GM18498 (cell line): ENCODE data around the gene KHNYN.

Source experiments
- ATAC-seq: cut with Tn5 transposase; IDR thresholded peaks from one replicate; pipeline ENCODE4 v1.9.1; 2021; ENCODE audit warnings: mild to moderate bottlenecking, moderate library complexity; ENCODE audit not compliant: unreplicated experiment

Gene KHNYN

GRCh38 chr14:24422261-24422660, 7.5 kb upstream of the KHNYN start:
- no peak for ATAC-seq

DNA sequence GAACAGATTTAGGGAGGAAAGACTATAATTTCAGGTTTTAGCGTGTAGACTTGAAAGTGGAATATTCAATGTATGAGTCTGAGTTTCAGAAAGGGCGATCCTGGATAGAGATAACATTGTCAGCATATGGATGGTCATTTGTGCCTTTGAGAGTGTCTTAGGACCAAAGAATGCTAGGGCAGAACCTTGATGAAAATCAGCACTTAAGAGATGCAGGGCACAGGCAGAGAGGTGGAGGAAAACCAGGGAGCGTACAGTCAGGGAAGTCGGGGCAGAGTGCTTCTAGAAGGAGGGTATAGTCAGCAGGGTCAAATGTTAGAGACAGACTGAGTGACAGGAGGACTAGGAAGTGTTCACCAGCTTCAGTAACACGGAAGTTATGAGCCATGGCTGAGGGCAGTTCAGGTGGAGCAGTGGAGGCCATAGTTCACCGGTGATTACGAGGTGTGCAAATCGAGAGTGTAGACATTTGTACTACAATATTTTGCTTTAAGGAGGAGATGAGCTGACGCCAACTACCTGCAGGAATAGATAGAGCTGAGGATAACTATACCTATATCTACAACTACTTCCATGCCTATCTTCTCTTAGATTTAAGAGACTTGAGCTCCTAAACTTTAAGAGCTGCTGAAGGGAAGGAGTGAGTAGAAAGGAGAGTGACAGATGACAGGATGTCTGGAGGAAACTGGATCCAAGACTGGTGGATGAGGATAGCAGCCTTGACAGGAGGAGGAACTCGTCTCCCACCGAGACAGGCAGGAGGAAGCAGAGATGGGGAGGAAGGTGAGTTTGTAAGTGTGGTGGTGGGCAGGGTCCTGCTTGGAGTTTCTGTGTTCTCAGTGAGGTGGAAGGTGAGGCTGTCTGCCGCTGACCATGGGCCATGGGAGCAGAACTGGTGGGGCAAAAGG, 6.8 kb upstream of the KHNYN start:
- no peak for ATAC-seq

DNA sequence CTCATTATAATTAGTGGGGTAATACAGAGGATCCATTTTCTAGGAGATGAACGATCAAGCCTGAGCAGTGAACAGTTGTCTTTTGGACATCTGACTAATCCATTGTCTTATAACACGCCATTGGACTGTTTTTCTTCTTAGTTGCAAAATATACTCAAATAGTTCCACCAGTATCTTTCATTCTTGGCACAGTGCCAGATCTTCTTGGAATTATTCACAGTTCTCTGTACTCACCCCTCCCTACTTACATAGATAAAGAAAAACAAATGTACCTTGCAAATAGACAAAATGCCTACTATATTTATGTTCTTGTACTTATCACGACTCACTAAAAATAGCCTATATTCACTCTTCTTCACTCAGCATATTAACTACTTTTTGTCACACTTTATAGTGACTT, 4.0 kb upstream of the KHNYN start:
- ATAC-seq = no peak

DNA sequence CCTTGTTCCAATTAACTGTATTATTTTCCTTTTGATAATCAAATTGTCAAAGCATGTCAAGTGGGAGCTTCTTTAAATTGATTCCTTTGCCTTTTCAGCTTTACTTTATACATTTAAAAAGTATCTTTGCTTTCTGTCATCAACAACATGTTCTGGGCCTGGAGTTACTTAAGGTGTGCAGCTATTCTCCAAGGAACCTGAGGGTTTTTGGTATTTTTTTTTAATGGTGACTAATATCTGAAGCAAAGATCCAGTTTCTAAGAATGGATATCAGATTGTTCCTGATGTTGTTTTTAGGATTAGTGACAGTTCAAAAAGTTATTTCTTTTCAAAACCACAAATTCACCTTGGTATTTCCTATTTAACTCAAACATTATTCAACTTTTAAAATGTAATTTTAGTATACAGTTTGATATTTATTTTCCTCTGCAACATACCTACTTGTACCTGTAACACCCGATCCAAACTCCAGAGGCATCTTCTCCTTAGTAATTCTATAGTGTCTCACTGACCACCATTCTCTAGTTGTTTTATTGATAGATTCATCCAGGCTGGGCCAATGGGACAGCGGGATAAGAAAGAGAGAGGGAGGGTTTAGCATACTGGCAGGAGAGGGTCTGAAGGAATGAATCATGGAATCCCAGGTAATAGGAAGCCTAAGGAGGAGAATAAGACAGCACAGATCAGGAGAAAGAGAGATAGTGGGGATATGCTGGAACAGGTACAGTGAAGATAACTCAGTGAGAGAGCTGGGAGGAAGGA, 3.4 kb upstream of the KHNYN start:
- ATAC-seq = no peak

- no peak for ATAC-seq
Observed at GRCh38 chr14:24426912-24427536, 2.7 kb upstream of the KHNYN start.

GRCh38 chr14:24427537-24428508, 1.9 kb upstream of the KHNYN start:
- ATAC-seq = no peak

DNA sequence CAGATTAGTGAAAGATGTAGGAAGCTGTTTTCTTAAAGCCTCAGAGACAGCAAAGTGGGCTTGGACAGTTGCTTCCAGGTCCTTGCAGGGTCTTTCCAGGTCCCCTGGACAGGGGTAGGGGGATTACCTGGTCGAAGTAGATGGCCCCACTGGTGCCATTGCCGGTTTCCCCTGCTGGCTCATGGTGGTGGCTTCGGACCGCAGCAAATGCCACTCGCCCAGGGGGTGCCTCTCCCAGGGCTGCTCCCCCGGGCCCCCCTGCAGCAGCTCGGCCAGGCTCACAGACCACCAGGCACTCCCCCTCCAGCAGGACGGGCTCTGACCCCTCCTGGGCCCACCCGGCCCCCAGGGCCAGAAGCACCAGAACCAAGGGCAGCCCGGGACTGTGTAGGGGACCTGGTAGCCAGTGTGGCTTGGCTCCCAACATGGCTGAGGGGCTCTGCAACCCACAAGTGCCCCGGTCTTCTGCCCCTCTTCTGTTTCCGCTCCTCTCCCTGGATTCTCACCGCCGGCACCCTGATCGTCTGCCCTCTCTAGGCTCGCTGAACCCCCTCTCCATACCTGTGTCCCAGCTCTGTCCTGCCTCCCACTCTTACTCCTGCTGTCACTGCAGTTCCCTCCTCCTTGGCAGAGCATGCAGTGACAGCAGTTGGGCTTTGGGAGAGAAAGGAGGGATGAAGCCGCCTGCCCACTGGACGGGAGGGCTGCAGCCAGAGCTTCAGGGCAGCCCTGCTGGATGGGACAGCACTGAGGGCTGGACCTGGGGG, 943 bp upstream of the KHNYN start:
- no peak for ATAC-seq

- peak; percentile 66 for ATAC-seq
Observed at GRCh38 chr14:24430143-24430681, 458 bp downstream of the KHNYN start.

GRCh38 chr14:24430682-24431568, 1.2 kb downstream of the KHNYN start:
- ATAC-seq = peak; percentile 38

GRCh38 chr14:24431569-24432258, 2.0 kb downstream of the KHNYN start:
- ATAC-seq = peak; percentile 52

DNA sequence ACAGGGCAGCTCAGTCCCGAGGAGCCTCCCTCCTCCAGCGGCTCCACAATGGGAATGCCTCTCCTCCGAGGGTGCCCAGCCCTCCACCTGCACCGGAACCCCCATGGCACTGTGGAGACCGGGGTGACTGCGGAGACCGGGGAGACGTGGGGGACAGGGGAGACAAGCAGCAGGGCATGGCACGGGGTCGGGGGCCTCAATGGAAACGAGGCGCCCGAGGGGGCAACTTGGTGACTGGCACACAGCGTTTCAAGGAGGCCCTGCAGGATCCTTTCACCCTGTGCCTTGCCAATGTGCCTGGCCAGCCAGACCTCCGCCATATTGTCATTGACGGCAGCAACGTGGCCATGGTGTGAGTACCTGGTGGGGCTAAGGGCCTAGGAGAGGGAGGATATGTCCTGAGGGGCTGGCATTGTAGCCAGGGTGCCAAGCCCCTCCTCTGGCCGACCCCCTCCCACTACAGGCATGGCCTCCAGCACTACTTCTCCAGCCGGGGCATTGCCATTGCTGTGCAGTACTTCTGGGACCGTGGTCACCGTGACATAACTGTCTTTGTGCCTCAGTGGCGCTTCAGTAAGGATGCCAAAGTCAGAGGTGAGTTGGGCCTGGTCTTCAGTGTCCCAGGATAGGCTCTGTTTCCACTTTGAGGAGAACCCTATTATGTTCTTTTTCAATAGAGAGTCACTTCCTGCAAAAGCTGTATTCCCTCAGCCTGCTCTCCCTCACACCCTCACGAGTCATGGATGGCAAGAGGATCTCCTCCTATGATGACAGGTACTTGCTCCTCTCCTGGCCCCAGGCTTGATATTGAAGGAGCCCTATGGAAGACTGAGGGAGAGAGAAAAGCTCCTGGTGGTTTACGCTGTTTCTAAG, 2.7 kb downstream of the KHNYN start:
- ATAC-seq = no peak

DNA sequence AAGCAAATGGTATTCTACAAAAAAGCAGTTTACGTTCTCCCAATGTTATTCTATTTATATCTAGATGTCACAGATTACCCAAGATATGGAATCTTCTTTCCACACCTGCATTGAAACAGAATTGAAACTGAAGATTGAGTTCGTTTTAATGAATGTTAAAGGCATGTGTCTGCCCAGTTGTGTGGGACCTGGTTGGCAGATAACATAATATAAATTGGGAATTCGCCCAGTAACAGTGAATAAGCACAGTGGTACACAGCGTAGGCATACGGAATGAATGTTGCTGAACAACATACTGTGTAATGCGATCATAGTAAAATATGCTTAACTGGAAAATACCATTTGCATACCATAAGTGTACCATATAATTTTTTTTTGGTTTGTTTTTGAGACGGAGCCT, 4.3 kb downstream of the KHNYN start:
- ATAC-seq = no peak

GRCh38 chr14:24434676-24435075, 4.9 kb downstream of the KHNYN start:
- ATAC-seq = no peak

GRCh38 chr14:24435192-24435810, 5.5 kb downstream of the KHNYN start:
- ATAC-seq = no peak

GRCh38 chr14:24435998-24436354, 6.2 kb downstream of the KHNYN start:
- ATAC-seq = no peak

DNA sequence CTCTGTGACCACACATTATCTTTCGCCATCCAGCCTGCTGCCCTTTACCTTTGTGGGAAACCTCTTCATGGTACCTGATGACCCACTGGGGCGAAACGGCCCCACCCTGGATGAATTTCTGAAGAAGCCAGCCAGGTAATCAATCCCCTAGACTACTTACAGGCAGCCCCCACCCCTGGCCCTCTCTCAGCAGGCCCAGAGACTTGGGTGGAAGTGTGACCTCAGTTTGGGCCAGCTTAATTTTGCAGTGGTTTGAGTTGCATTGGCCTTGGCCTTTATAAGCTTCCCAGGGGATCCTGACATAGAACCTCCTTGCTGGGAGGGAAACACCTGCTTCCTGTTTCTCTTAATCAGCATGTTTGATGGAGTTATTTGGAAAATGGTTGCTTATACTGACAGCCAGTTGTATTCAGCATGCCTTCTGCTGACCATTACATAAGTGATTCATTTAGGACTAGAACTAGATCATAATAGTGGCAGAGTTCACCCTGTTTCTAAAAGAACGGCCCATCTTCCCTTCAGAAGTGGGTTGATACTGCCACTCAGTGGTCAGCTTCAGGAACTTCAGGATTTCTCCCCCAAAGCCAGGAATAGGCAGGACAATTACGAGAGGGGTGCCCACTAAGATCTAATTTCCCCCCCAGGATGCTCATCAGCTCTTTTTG, 6.7 kb downstream of the KHNYN start:
- peak; percentile 33 for ATAC-seq
